K562 (cell line): ENCODE measurements around the gene ASCC2. TPM values are rescaled to one million over a fixed set of nuclear protein-coding genes. Genes with fewer than 3 reads are reported as not detected.

ENCODE experiments used
- ATAC-seq: fragments of 200-7000 bp; cut with Tn5 transposase; 3 replicates; pipeline ENCODE4 v1.9.1; 2020; ENCODE audit warnings: moderate library complexity
- BruUV-seq: library from RNA; stranded (reverse); fragments of 400-500 nt; replicated peaks from 2 replicates; lab custom pipeline; 2021; lab: Mats Ljungman, UMichigan
- CTCF ChIA-PET: fragments of 300-600 bp; formaldehyde crosslinking; extraction: SDS; loops from one replicate; lab custom pipeline; 2021; ENCODE audit warnings: low intra/inter-chr PET ratio; lab: Yijun Ruan, JAX
- POLR2A ChIA-PET: fragments of 300-600, 350-650 bp; sonication (Branson Sonifier 250); formaldehyde crosslinking; extraction: SDS; loops from one replicate; lab custom pipeline; 2021; ENCODE audit warnings: antibody characterized with exemption, inconsistent platforms; lab: Yijun Ruan, JAX
- DNase-seq, 4 experiments: peaks; one replicate each; pipeline versions ENCODE4 v3.0.0 to v3.0.0-alpha.2; 2011 to 2018; ENCODE audit warnings: low spot score in 3 of 4, mixed read lengths in 3 of 4; ENCODE audit errors: extremely low read depth in 1 of 4
- FAIRE-seq: peaks from 2 replicates; lab custom pipeline; 2011; peaks lifted over from hg19 to GRCh38; lab: Jason Lieb, UNC
- H2AFZ ChIP-seq: 2 replicates; pipeline ENCODE4 v1.6.0; 2011; ENCODE audit warnings: low read depth, low read length, control low read depth, inconsistent platforms
- H3K27ac ChIP-seq: fragments of 200-600 bp; 3 replicates; pipeline ENCODE4 v1.8.0; 2011; ENCODE audit warnings: low read depth, mild to moderate bottlenecking, control low read depth, inconsistent platforms, low read length, moderate library complexity, mixed read lengths; ENCODE audit errors: extremely low read depth
- H3K27me3 ChIP-seq, 2 experiments: fragments of 300-600 bp in 1 of 2; 2 replicates in 1 of 2; 3 replicates in 1 of 2; pipeline versions ENCODE4 v1.6.0 to v1.8.0; 2011; ENCODE audit warnings: inconsistent platforms in 2 of 2, low read length in 2 of 2, mild to moderate bottlenecking in 1 of 2, mixed read lengths in 1 of 2, moderate library complexity in 1 of 2; ENCODE audit not compliant: control insufficient read depth in 2 of 2, insufficient read depth in 2 of 2
- H3K36me3 ChIP-seq: fragments of 300-600 bp; 3 replicates; pipeline ENCODE4 v1.8.0; 2011; ENCODE audit warnings: mild to moderate bottlenecking, low read length, inconsistent platforms; ENCODE audit not compliant: control insufficient read depth, insufficient read depth
- H3K4me1 ChIP-seq, 2 experiments: fragments of 200-600 bp in 1 of 2; replicated peaks in 1 of 2; 2 replicates in 1 of 2; 3 replicates in 1 of 2; pipeline versions ENCODE4 v1.5.1 to v1.8.0; 2011; ENCODE audit warnings: inconsistent platforms in 2 of 2, low read length in 2 of 2, mild to moderate bottlenecking in 1 of 2, mixed read lengths in 1 of 2, moderate library complexity in 1 of 2; ENCODE audit not compliant: control insufficient read depth in 2 of 2, insufficient read depth in 2 of 2
- H3K4me2 ChIP-seq: 2 replicates; pipeline ENCODE4 v1.6.1; 2011; ENCODE audit warnings: low read length, control low read depth, inconsistent platforms, mixed read lengths; ENCODE audit not compliant: insufficient read depth
- H3K4me3 ChIP-seq: fragments of 200-600 bp; sonication (generic), shearing (Covaris generic); 2 replicates; pipeline ENCODE4 v1.5.1; 2016; ENCODE audit warnings: control low read depth, inconsistent platforms
- H3K79me2 ChIP-seq: fragments of 200-600 bp; 3 replicates; pipeline ENCODE4 v1.8.0; 2011; ENCODE audit warnings: low read length, inconsistent platforms; ENCODE audit not compliant: control insufficient read depth, insufficient read depth
- H3K9ac ChIP-seq, 2 experiments: 2 replicates each; pipeline versions ENCODE4 v1.6.0 to v1.6.1; 2011; ENCODE audit warnings: low read depth in 2 of 2, low read length in 2 of 2, control low read depth in 1 of 2, inconsistent platforms in 1 of 2, mild to moderate bottlenecking in 1 of 2, mixed read lengths in 1 of 2; ENCODE audit not compliant: insufficient read depth in 1 of 2
- H3K9me1 ChIP-seq: one replicate; pipeline ENCODE4 v1.6.0; 2011; ENCODE audit warnings: inconsistent platforms, mild to moderate bottlenecking, low read length, moderate library complexity; ENCODE audit not compliant: control insufficient read depth, insufficient read depth
- H3K9me3 ChIP-seq: replicated peaks from 2 replicates; pipeline ENCODE4 v1.5.1; 2011; ENCODE audit warnings: low read depth, low read length, inconsistent platforms; ENCODE audit not compliant: control insufficient read depth, insufficient read depth
- H4K20me1 ChIP-seq: replicated peaks from 2 replicates; pipeline ENCODE4 v1.6.1; 2011; ENCODE audit warnings: low read length, inconsistent platforms, mixed read lengths; ENCODE audit not compliant: control insufficient read depth, insufficient read depth
- CREM ChIP-seq: IDR thresholded peaks from 2 replicates; pipeline ENCODE4 v1.6.1; 2014; ENCODE audit warnings: antibody characterized with exemption, low read depth
- DMBX1 ChIP-seq: fragments of 250-450 bp; sonication (Bioruptor Pico); IDR thresholded peaks from 2 replicates; pipeline ENCODE4 v1.8.0; 2022; ENCODE audit warnings: inconsistent platforms, mild to moderate bottlenecking, moderate library complexity, borderline replicate concordance
- KAT2B ChIP-seq: IDR thresholded peaks from one replicate; pipeline ENCODE4 v1.6.1; 2012; ENCODE audit warnings: low read depth, mild to moderate bottlenecking, control low read depth, inconsistent platforms, low read length, moderate library complexity
- SMARCC2 ChIP-seq: fragments of 450-650 bp; IDR thresholded peaks from 2 replicates; pipeline ENCODE4 v1.6.1; 2017; ENCODE audit warnings: antibody characterized with exemption, moderate library complexity, mild to moderate bottlenecking, low read depth
- STAG1 ChIP-seq: sonication (generic); formaldehyde crosslinking; IDR thresholded peaks from 2 replicates; pipeline ENCODE4 v1.5.0; 2020; ENCODE audit warnings: missing genetic modification reagents, borderline replicate concordance
- U2AF2 ChIP-seq: fragments of 200-400 bp; formaldehyde crosslinking; optimal IDR thresholded peaks from 2 replicates; pipeline ENCODE3; 2017; ENCODE audit warnings: low read depth, mild to moderate bottlenecking, low read length
- XRCC3 ChIP-seq: fragments of 450-650 bp; IDR thresholded peaks from 2 replicates; pipeline ENCODE4 v1.6.1; 2017; ENCODE audit warnings: mild to moderate bottlenecking, moderate library complexity
- ZC3H8 ChIP-seq: fragments of 450-650 bp; IDR thresholded peaks from 2 replicates; pipeline ENCODE4 v1.6.1; 2017
- ZNF140 ChIP-seq: fragments of 250-450 bp; sonication (Bioruptor Pico); IDR thresholded peaks from 2 replicates; pipeline ENCODE4 v1.8.0; 2021; ENCODE audit warnings: moderate library complexity, mild to moderate bottlenecking, inconsistent platforms
- ZNF354B ChIP-seq: fragments of 250-450 bp; sonication (Bioruptor Pico); IDR thresholded peaks from 2 replicates; pipeline ENCODE4 v1.4.0; 2020
- ZNF717 ChIP-seq: fragments of 250-450 bp; sonication (Bioruptor Pico); IDR thresholded peaks from 2 replicates; pipeline ENCODE4 v1.5.0; 2021
- WGBS: fragments of 100-300 bp; shearing (Covaris generic); methylation state at CpG from one replicate; pipeline ENCODE4 v1.1.6; 2016; ENCODE audit warnings: low coverage, mixed read lengths; ENCODE audit not compliant: insufficient coverage; ENCODE audit errors: missing lambda C conversion rate; 5-methylcytosine and 5-hydroxymethylcytosine counted together
- in situ Hi-C: fragments of 300-500 bp; cut with MboI; formaldehyde crosslinking; loops from 4 replicates; pipeline ENCODE4 v1.15.0; 2018; ENCODE audit warnings: inconsistent platforms, mixed read lengths
- intact Hi-C: fragments of 100-400 bp; cut with micrococcal nuclease; formaldehyde crosslinking; loops from 2 replicates; pipeline ENCODE4 v1.14.2; 2022
- polyA plus RNA-seq, 8 experiments: library from polyadenylated mRNA; depleted of rRNA in 4 of 8; stranded (reverse) in 5 of 8; unstranded in 3 of 8; fragments of >200 nt; fragmentation: Nextera tagmentation in 2 of 8; fragmentation: Illumina TruSeq in 1 of 8; extraction: Ambion mirVana in 2 of 8; extraction: Trizol in 1 of 8; gene quantifications; 2 replicates each; pipeline versions ENCODE4 v1.2.1 to v1.2.3, GENCODE V29; 2011 to 2014; ENCODE audit warnings: inconsistent platforms in 1 of 8, missing spikeins in 1 of 8
- total RNA-seq, 7 experiments: library from RNA; depleted of rRNA in 6 of 7; stranded (reverse); fragments of >200 nt in 6 of 7; fragmentation: Illumina TruSeq in 2 of 7; extraction: Trizol in 2 of 7; gene quantifications; 2 replicates each; pipeline versions ENCODE4 v1.2.1 to v1.2.3, GENCODE V29; 2011 to 2021; ENCODE audit warnings: low replicate concordance in 1 of 7
- TF ChIP-seq, protein P1 (sequence below): fragments of 250-450 bp; sonication (Bioruptor Pico); IDR thresholded peaks from 2 replicates; pipeline ENCODE4 v1.4.0; 2020
- TF ChIP-seq, protein P2 (sequence below): sonication (generic); formaldehyde crosslinking; IDR thresholded peaks from 2 replicates; pipeline ENCODE4 v1.8.1; 2023; ENCODE audit warnings: mild to moderate bottlenecking, missing genetic modification reagents

ASCC2 gene
- total and polyA plus RNA-seq, 9 of the 15 experiments (the other 6 are each of a cell fraction or from before 2014, with no cell fraction given): 4.0 to 46.7 (median 26.8) TPM

DNA sequence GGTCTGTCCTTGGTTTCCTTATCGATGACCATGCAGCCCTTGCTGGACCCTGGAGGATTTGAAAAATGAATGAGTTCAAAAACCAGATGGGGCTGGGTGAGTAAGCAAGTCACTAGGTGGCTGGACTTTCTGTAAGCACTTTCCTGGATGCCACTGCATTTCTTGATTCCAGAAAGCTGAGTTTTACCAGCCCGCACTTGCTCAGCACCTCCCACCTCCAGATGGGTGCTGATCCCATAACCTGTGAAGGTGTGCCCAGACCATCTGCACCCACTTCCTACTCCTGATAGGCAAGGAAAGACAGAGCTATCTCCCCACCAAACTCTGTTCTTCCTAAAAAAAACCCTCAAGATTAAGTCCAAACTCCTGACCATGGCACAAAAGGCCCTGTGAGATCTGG is 21.1 kb downstream of the ASCC2 start:
- H3K27ac ChIP-seq: no peak overlapping the region
- no peak overlapping the region for H3K4me3 ChIP-seq
- H3K79me2 ChIP-seq: no peaks in the 10 kb centered on the region
- BruUV-seq: no TSS peak
- in situ Hi-C loops (loop anchor here (10.0 kb wide), 1 partner anchor 188 kb away; no protein-coding TSS in a partner anchor), intact Hi-C loops (no loop called here)
- no peaks in the 10 kb centered on the region for H3K9me3 ChIP-seq
- no peak overlapping the region for H3K4me2 ChIP-seq
- ATAC-seq (no peak), DNase-seq (no peak), FAIRE-seq (no peak)
- ChIA-PET CTCF (no interaction called here), POLR2A (interaction anchor here (0.6 kb wide), 1 partner anchor 240 kb away, joined by 3 read pairs; no protein-coding TSS in a partner anchor)
- peaks cover 4% of the 10 kb centered on the region for H3K9me1 ChIP-seq
- H4K20me1 ChIP-seq: peaks cover 9% of the 10 kb centered on the region
- 100% methylated on average over 2 of the region's 2 CpGs for WGBS
- peaks cover under 1 to 10% of the 10 kb centered on the region in 2 experiments; a peak in 3 of 5 replicates for H3K4me1 ChIP-seq
- H3K36me3 ChIP-seq: peaks cover 74% of the 10 kb centered on the region; the same call in 2 of the 3 replicates
- TF ChIP-seq ZNF354B (CRISPR knock-in tag) (no peak), ZC3H8 (no peak), KAT2B (no peak), ZNF717 (no peak), STAG1 (CRISPR knock-in tag) (no peak), SMARCC2 (no peak), XRCC3 (no peak), U2AF2 (no peak), ZNF140 (CRISPR knock-in tag) (no peak), CREM (no peak), DMBX1 (CRISPR knock-in tag) (no peak)
- TF ChIP-seq, protein P1, sequence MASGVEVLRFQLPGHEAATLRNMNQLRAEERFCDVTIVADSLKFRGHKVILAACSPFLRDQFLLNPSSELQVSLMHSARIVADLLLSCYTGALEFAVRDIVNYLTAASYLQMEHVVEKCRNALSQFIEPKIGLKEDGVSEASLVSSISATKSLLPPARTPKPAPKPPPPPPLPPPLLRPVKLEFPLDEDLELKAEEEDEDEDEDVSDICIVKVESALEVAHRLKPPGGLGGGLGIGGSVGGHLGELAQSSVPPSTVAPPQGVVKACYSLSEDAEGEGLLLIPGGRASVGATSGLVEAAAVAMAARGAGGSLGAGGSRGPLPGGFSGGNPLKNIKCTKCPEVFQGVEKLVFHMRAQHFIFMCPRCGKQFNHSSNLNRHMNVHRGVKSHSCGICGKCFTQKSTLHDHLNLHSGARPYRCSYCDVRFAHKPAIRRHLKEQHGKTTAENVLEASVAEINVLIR (CRISPR knock-in tag): no peak
- TF ChIP-seq, protein P2, sequence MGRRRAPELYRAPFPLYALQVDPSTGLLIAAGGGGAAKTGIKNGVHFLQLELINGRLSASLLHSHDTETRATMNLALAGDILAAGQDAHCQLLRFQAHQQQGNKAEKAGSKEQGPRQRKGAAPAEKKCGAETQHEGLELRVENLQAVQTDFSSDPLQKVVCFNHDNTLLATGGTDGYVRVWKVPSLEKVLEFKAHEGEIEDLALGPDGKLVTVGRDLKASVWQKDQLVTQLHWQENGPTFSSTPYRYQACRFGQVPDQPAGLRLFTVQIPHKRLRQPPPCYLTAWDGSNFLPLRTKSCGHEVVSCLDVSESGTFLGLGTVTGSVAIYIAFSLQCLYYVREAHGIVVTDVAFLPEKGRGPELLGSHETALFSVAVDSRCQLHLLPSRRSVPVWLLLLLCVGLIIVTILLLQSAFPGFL: no peak
- no peaks in the 10 kb centered on the region for H3K27me3 ChIP-seq
- no peak overlapping the region for H2AFZ ChIP-seq
- no peak overlapping the region for H3K9ac ChIP-seq
